H4 (cell line): ENCODE measurements around the gene AHCTF1. TPM values are rescaled to one million over a fixed set of nuclear protein-coding genes. Genes with fewer than 3 reads are reported as not detected.
"Not testable (repeated sequence)": the region's sequence is repeated elsewhere in the genome, so short reads cannot be mapped to it uniquely, and the experiment has no call there.

ENCODE experiments used
- DNase-seq: peaks from one replicate; pipeline ENCODE4 v3.0.0-alpha.2; 2015; ENCODE audit warnings: low spot score
- total RNA-seq: library from RNA; depleted of rRNA; stranded (reverse); fragments of >200 nt; shearing (Covaris generic); gene quantifications from 2 replicates; pipeline ENCODE4 v1.2.3, GENCODE V29; 2014

The AHCTF1 gene
- total RNA-seq, 1 experiment from 2014 or later = 21.4 TPM

DNA sequence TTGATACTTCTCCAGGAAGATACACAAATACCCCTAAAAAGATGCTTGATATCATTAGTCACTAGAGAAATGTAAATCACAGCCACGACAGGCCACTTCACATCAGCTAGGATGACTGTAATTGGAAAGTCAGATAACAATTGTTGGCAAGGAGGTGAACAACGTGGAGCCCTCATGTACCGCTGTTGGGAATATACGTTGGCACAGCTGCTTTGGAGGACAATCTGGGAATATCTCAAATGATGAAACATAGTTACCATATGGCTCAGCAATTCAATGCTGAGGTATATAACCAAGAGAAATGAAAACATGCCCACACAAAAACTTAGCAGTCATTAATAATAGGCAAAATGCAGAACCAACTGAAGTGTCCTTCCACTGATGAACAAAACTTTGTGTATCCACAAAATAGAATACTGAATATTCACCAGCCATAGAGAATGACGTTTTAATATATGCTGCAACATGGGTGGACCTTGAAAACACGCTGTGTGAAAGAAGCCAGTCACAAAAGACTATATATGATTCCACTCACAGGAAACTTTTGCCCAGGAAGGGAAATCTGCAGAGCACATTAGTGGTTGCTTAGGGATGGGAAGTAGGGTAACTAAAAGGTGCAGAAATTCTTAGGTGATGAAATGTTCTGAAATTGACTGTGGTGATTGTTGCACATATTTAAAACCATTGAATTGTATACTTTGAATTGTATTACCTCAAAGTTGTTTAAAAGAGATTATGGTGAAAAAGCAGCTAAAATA is 95.4 kb downstream of the AHCTF1 start:
- DNase-seq = no peak

DNA sequence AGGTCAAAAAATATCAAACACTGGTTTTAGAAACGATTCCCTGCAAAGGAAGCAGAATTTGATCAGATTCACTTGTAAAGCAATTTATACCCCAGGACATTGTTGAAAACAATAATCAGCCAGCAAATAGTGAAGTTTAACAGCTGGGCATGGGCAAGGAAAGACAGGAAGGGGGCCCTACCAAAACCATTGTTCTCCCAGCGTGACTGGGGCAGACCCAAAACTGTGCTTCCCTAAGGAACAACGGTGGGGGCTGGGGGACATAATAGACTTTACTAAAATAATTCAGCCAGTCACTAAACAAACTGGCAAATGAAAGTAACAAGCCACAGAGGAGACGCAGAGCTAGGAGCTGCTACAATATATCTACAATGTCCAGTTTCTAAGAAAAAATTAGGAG is 100.2 kb downstream of the AHCTF1 start:
- DNase-seq = no peak

DNA sequence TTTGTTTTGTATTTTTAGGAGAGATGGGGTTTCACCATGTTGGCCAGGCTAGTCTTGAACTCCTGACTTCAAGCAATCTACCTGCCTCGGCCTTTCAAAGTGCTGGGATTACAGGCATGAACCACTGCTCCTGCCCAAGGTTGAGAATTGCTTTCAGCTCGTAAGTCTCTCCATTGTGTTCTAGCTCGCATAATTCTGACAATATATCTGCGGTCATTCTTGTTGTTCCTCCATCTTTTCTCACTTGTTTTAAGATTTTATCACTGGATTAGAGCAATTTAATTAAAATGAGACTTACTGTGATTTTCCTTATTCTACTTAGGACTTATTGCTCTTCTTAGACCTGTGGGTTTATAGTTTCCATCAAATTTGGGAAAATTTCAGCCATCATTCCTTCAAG is 102.9 kb downstream of the AHCTF1 start:
- no peak for DNase-seq

DNA sequence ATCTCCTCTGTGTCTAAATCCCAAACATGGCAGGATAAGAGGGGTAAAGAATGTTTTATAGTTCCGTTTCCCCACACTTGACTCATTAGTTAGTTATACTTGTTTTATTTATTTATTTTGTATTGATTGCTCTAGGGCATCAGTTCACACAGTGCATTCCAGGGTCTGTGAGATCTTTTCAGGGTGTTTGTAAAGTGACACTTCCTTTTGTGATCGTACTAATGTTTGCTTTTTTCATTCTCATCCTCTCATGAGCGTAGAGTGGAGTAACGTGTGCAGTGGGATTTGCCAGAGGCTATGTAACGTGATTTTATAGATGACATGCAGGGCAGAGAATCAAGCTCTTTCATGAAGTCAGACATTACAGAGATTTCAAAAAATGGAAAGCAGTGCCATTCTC is 104.4 kb downstream of the AHCTF1 start:
- DNase-seq = no peak

DNA sequence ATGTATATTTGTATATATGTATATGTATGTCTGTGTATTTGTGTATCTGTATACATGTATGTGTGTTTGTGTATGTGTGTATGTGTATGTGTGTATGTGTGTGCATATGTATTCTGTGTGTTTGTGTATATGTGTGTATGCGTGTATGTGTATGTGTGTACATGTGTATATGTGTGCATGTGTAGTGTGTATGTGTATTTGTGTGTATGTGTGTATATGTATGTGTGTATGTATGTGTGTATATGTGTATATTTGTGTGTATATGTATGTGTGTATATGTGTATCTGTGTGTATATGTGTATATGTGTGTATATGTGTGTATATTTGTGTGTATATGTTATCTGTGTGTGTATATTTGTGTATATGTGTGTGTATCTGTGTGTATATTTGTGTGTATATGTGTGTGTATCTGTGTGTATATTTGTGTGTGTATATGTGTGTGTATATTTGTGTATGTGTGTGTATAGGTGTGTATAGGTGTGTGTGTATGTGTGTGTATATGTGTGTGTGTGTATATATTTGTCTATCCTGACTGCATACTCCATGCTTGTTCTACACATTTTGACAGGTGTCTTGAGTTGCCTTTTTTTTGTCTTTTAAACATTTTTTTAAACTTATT is 106.1 kb downstream of the AHCTF1 start:
- DNase-seq = no peak

DNA sequence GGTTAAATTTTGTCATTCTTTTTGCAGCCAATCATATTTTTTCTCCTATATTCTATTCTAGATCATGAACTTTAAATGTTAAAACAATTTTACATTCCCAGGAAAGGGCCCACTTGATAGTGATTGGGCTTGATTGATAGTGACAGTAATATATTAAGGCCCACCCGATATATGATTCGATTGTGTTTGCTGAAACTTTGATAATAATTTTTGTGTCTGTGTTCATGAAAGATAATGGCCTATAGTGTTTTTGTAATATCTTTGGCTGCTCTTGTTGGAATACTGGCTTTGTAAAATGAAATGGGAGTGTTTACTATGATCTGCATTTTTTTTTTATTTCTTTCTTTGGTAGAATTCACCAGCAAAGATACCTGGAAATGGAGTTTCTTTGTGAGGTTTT is 107.2 kb downstream of the AHCTF1 start:
- DNase-seq = no peak

DNA sequence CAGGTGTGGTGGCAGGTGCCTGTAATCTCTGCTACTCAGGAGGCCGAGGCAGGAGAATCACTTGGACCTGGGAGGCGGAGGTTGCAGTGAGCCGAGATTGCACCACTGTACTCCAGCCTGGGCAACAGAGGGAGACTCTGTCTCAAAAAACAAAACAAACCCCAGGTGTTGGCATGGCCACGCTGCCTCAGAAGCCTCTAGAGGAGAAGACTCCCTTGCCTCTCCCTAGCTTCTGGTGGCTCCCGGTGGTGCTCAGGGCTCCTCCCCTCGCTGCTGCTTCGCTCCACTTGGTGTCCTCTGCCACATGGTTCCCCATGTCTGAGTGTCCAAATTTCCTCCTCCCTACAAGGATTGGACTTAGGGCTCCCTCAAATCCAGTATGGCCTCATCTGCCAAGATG is 109.6 kb downstream of the AHCTF1 start:
- DNase-seq = not testable (repeated sequence)

DNA sequence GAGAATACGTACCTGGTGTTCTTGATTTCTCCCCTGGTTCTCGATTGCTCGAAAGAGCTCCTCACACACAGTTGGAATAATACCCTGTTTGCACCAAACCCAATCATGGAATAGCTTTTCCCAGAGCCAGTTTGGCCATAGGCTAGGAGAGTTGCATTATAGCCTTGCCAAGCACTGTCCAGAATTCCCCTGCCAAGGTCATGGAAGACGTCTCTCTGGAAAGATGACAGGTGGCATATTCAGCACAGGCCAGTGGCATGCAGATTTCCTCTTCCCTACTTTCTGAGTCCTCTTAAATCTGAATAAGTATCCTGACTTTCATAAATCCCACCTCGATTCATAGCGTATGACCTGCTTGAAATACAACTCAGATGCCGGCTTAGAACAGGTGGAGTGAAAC is 111.1 kb downstream of the AHCTF1 start:
- no peak for DNase-seq

DNA sequence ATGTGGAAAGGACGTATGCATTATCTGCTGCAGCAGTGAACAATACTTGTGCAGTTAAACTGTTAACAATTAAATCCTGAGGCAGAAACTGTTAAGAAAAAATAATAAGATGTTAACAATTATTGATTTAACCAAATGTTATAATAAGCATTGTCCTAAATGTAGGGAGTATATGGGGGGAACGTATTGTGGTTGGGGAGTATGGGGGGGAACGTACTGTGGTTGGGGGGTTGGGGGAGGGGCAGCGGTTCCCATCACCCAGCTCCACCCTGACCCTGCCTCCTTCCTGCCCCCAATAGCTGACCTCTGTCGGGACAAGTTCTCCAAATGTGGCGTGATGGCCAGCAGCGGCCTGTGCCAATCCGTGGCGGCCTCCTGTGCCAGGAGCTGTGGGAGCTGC is 114.0 kb downstream of the AHCTF1 start:
- peak; percentile 54 for DNase-seq

DNA sequence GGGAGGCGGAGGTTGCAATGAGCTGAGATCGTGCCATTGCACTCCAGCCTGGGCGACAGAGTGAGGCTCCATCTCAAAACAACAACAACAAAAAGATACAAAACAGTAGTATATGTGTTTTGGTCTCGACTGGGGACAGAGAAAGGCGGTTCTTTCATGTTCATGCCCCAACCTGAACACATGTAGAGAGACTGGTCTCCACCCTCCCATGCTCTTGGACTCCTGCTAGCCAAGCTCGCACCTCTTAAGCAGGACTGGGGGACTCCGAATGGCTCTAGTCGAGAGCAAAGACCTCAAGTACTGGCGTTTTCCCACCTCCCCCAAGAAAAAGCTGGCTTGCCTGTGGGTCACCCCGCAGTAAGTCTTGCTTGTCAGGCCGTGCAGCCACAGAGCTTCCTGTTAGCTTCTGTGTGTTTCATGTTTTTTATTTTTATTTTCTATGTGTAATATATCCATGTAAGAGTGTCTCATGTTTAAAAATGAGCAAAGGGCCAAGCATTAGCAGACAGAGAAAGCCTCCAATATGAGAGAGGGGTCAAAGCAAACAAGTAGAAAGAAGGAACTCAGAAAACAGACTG is 116.0 kb downstream of the AHCTF1 start:
- DNase-seq = no peak

DNA sequence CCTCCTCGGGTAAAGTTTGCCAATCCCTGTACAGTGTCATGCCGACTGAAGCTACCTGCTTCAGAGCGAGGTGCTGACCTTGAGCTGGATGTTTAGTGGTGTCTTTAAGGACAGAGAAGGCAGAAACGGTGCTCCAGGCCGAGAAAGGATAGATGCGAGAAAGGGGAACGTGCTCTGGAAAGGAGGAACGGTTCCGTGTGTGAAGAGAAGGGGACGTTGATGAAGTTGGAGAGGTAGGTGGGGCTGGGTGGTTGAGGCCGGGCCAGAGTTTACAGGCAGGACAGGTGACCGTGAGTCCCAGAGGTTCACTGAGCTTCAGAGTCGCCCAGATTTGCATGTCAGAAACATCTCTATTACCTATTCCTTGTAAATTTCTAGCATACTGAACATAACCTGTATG is 116.9 kb downstream of the AHCTF1 start:
- no peak for DNase-seq

DNA sequence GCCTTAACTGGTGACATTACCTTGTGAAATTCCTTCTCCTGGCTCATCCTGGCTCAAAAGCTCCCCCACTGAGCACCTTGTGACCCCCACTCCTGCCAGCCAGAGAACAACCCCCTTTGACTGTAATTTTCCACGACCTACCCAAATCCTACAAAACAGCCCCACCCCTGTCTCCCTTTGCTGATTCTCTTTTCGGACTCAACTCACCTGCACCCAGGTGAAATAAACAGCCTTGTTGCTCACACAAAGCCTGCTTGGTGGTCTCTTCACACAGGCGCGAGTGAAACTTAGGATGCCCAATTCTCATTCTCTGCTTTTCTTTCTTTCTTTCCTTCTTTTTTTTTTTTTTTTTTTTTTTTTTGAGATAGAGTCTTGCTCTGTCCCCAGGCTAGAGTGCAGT is 118.4 kb downstream of the AHCTF1 start:
- DNase-seq = not testable (repeated sequence)

DNA sequence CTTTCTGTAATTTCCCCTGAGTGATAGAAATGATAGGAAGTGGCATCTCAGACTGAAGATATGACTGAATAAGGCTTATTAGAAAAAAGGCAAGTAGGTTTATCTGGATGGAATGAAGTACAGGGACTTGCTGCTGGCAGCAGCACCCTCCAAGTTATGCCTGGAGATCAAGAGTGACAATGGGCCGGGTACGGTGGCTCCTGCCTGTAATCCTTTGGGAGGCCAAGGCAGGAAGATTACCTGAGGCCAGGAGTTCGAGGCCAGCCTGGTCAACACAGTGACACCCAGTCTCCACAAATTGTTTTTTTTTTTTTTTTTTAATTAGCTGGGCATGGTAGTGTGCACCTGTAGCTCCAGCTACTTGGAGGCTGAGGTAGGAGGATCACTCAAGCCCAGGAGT is 119.8 kb downstream of the AHCTF1 start:
- no peak for DNase-seq

DNA sequence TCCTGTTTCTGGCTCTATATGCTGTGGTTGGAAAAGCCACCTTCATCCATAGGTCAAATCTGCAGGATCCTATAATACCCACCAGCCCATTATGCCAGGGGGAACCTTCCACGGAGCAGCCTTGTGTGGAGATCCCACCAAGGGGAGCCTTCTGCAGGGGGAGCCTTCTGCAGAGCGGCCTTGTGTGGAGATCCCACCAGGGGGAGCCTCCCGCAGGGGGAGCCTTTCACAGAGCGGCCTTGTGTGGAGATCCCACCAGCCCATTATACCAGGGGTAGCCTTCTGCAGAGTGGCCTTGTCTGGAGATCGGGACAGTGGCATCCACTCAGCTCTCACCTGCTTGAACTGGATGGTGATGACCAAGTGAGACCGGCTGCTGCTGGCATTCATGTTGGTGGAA is 122.3 kb downstream of the AHCTF1 start:
- DNase-seq = no peak

DNA sequence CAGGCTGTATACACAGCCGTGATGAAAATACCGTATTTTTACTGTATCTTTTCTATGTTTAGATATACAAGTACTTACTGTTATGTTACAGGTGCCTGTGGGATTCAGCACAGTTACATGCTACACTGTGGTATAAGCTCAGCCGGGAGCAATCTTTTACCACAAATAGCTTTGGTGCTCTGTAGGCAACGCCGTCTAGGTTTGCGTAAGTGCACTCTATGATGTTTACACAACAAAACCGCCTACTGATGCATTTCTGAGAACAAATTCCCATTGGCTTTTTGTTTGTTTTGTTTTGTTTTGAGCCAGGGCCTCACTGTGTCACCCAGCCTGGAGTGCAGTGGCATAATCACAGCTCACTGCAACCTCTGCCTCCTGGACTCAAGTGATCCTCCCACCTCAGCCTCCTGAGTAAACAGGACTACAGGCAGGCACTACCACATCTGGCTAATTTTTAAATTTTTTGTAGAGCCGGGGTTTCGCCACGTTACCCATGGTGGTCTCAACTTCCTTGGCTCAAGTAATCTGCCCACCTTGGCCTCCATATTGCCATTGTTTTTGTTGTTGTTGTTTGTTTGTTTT is 126.5 kb downstream of the AHCTF1 start:
- DNase-seq = peak; percentile 91

DNA sequence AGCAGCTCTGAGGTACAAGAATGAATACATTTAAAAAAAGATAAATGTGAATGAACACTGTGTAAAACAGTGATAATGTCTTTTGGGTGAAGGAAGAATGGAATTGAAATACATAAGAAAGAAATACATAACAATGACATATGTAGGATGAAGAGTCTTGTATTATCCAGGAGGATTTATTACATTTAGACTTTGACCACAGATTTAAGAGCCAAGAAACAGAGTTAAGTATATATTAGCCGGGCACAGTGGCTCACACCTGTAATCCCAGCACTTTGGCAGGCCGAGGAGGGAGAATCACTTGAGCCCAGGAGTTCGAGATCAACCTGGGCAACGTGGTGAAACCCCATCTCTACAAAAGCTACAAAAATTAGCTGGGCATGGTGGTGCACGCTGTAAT is 127.9 kb downstream of the AHCTF1 start:
- no peak for DNase-seq

DNA sequence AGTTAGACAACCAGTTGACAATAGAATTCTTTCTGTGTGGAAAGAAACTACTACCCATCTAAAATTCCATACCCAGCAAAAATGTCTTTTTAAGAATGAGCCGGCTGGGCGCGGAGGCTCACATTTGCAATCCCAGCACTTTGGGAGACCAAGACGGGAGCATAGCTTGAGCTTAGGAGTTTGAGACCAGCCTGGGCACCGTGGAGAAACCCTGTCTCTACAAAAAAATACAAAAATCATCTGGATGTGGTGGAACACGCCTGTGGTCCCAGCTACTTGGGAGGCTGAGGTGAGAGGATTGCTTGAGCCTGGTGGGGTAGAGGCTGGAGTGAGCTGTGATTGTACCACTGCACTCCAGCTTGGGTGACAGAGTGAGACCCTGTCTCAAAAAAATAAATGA is 128.4 kb downstream of the AHCTF1 start:
- no peak for DNase-seq

DNA sequence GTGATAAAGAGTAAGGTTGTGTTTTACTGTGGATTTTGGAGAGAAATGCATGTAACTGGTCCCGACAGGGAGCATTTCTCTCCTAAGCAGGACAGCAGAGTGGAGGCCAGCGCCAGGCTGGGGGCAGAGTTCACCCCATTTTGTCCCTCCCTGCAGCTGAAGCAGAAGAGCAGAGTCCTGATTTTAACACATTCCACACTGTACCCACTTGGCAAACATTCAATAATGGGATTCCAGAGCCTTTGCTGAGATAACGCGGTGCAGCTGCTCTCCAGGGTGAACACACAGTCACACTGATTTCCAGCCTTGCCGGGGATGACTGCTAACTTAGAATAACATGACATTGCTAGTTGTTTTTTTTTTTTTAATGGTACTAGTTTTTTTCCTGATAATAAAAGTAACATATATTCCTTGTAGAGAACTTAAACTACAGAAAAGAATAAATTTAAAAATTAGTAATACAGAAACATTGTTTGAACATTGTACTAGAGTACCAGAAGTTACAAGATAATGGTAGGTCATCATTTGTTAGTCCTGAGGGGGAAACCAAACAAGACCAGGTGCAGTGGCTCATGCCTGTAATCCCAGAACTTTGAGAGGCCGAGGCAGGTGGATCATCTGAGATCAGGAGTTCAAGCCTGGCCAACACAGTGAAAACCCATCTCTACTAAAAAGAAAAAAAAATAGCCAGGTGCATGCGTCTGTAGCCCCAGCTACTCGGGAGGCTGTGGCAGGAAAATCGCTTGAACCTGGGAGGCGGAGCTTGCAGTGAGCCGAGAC is 130.3 kb downstream of the AHCTF1 start:
- DNase-seq = no peak

DNA sequence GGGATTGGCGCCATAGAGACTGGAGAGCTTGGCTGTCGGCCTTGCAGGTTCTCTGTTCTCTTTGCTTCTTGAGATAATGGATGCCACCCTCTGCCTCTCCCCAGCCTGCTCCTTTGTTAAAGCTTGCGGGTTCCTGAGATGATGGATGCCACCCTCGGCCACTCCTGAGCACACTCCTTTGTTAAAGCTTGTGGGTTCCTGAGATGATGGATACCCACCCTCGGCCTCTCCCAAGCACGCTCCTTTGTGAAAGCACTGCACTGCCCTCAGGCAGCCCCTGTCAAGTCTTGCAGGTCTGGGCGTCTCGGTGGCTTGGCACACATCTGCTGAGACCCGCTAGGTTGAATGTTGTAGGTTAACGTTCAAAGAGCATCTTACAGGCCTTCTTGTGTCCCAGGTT is 131.0 kb downstream of the AHCTF1 start:
- no peak for DNase-seq

DNA sequence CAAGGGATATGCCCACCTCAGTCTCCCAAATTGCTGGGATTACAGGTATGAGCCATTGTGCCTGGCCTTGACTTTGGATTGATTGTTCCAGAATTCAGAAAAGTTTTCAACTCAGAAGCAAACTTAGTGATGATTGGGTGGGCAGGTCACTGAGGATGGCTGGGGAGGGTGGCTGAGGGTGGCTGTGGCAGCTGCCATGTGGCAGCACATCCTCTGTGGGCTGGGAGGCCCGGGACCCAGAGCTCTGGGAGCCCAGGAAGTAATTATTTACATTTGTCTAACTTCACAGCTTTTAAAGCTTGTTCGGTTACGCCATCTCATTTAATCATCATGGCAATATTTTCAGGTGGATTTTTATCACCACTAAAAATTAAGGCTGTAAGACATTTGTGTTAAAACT is 131.4 kb downstream of the AHCTF1 start:
- no peak for DNase-seq

DNA sequence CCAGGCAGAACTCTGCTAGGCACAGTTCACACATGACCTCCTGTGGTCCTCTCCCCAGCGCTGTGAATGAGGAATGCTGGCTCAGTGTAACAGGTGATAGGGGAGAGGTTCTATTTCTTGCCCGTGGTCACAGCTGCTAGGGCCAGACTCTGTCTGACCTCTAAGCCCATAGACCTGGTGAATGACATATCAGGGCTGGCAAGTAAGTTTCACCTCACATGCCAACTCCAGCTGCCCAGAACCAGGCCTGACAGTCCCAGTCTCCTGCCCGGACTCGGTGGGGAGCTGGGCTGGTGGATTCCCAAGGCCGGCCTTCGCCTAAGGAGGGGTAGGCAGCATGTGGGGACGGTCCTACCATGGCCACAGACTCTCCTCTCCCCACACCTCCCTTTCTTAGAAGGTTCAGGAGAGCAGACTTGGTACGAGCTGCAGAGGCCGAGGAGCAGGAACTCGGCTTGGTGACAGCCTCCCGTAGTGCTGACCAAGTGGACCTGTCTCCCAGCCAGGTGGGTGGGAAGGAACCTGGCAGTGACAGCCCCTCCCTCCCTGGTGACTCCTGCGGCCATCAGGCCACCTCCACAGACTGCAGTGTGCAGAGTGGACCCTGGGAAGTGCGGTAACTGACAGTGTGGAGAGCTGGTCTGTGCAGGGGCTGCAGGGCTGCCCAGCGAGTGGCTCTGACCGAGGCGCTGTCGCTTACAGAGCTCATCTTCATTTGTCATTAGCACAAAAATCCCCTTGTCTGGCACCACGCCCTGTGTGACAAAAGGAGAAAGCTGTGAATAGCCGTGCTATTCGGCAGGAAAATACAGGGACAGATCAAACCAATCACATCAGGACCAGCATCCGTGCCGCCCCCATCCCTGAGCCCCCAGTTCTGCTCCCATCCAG is 132.9 kb downstream of the AHCTF1 start:
- DNase-seq = no peak
